Pancreas (tissue), 10 donors: Measurements from ENCODE around the gene HSPBP1. TPM values are rescaled to one million over a fixed set of nuclear protein-coding genes. Genes with fewer than 3 reads are reported as not detected.

Experiments
- ATAC-seq, 4 donors: fragments of 200-7000 bp; cut with Tn5 transposase; one replicate each; pipeline versions ENCODE4 v1.8.0 to v1.9.1; 2020; ENCODE audit warnings: mild to moderate bottlenecking in 4 of 4, moderate library complexity in 4 of 4
- DNase-seq, 6 donors: peaks; one replicate each; pipeline ENCODE4 v3.0.0-alpha.2; 2020
- FAIRE-seq: peaks from 2 replicates; lab custom pipeline; 2012; peaks lifted over from hg19 to GRCh38; lab: Jason Lieb, UNC
- H3K27ac ChIP-seq, 4 donors: fragments of 200-600 bp; sonication (generic); 1 replicate in 3 of 4; 2 replicates in 1 of 4; pipeline versions ENCODE4 v1.5.0 to v1.8.0; 2020
- H3K27me3 ChIP-seq, 4 donors: fragments of 200-600 bp; one replicate each; pipeline ENCODE4 v1.8.0; 2021
- H3K36me3 ChIP-seq, 3 donors: fragments of 200-600 bp; sonication (generic) in 1 of 3; one replicate each; pipeline versions ENCODE4 v1.5.0 to v1.8.0; 2020 to 2021
- H3K4me1 ChIP-seq, 3 donors: fragments of 200-600 bp; one replicate each; pipeline ENCODE4 v1.8.0; 2021
- H3K4me3 ChIP-seq, 4 donors: fragments of 200-600 bp; sonication (generic) in 2 of 4; one replicate each; pipeline versions ENCODE4 v1.5.0 to v1.8.0; 2020 to 2021
- H3K9me3 ChIP-seq, 4 donors: fragments of 200-600 bp; one replicate each; pipeline ENCODE4 v1.8.0; 2021
- CTCF ChIP-seq, 4 donors: fragments of 200-600 bp; sonication (generic) in 3 of 4; IDR thresholded peaks; one replicate each; pipeline versions ENCODE4 v1.5.0 to v1.8.0; 2021; ENCODE audit warnings: antibody characterized with exemption in 4 of 4
- WGBS, 2 donors: extraction: QIAGEN DNeasy Blood & Tissue Kit; methylation state at CpG; one replicate each; pipeline ENCODE4 v1.1.7; 2013; 5-methylcytosine and 5-hydroxymethylcytosine counted together
- intact Hi-C, 3 donors: fragments of 100-400 bp; cut with DNase I; formaldehyde crosslinking; loops; one replicate each; pipeline versions ENCODE4 v1.11.1 to v1.14.2; 2022
- polyA plus RNA-seq, 2 donors: library from polyadenylated mRNA; stranded (reverse); fragments of 200-250 nt; gene quantifications; one replicate each; pipeline ENCODE4 v1.2.3, GENCODE V29; 2013
- total RNA-seq, 6 donors: library from RNA; stranded (reverse); fragmentation: NEBNext Ultra II Directional in 4 of 6; extraction: Animal tissue kit (Norgen Biotek cat#: 25700) in 4 of 6; gene quantifications; one replicate each; pipeline versions ENCODE4 v1.2.1 to v1.2.4, GENCODE V29; 2021 to 2023
- donor health status: healthy with polysubstance abuse.
- donor health status: DM: no; HTN: no; CAD: no; lungs with moderate emphysema.
- donor health status: DM: no; HTN: no; CAD: no.
- donor health status: control.
- donor health status: control.
- donor health status: Bipolar disorder and iron deficiency.
- donor health status: DM: yes; HTN: yes; CAD: no.
- donor health status: DM: no; HTN: no; CAD: no.
- donor health status: DM: no; HTN: no; CAD: no.
- donor health status: DM: yes; HTN: yes; CAD: no.

The HSPBP1 gene
- total and polyA plus RNA-seq, 8 donors: 7.0 to 29.5 (median 12.8) TPM

- Histone ChIP-seq H3K9me3 (no peaks in the 10 kb centered on the region), H3K36me3 (peaks cover 0 to 49% (median 11%) of the 10 kb centered on the region in 3 donors), H3K4me1 (no peaks in the 10 kb centered on the region), H3K4me3 (no peak overlapping the region), H3K27ac (no peak overlapping the region), H3K27me3 (no peaks in the 10 kb centered on the region)
- 93 to 94% methylated on average over 30 of the region's 30 CpGs for WGBS, 2 donors
- DNase-seq (peak in 2 of 6 donors; percentile 12 to 63), FAIRE-seq (no peak), ATAC-seq (no peak)
- intact Hi-C loops: no loop called here
- no peak for TF ChIP-seq CTCF (IDR thresholded peaks at IDR 0.05)
Observed at GRCh38 chr19:55231391-55232285, 48.3 kb downstream of the HSPBP1 start.

- H3K4me1 ChIP-seq: no peaks in the 10 kb centered on the region
- intact Hi-C loops: no loop called here
- peaks cover 0 to 40% (median 7%) of the 10 kb centered on the region in 3 donors for H3K36me3 ChIP-seq
- no peak overlapping the region for H3K4me3 ChIP-seq
- H3K9me3 ChIP-seq: no peaks in the 10 kb centered on the region
- H3K27me3 ChIP-seq: no peaks in the 10 kb centered on the region
- DNase-seq: peak in 1 of 6 donors; percentile 21
- no peak for ATAC-seq
- no peak for FAIRE-seq
- no peak for TF ChIP-seq CTCF (IDR thresholded peaks at IDR 0.05)
- 92 to 94% methylated on average over 12 to 13 of the region's 13 CpGs for WGBS, 2 donors
- no peak overlapping the region for H3K27ac ChIP-seq
Observed at GRCh38 chr19:55230780-55231179, 49.1 kb downstream of the HSPBP1 start.

- FAIRE-seq: no peak
- no peaks in the 10 kb centered on the region for H3K4me1 ChIP-seq
- ATAC-seq: no peak
- WGBS, 2 donors: 73 to 87% methylated on average over 9 to 13 of the region's 13 CpGs
- H3K27ac ChIP-seq: no peak overlapping the region
- peaks cover 0 to 39% (median 7%) of the 10 kb centered on the region in 3 donors for H3K36me3 ChIP-seq
- TF ChIP-seq CTCF (IDR thresholded peaks at IDR 0.05): no peak
- intact Hi-C loops: no loop called here
- no peak overlapping the region for H3K4me3 ChIP-seq
- no peaks in the 10 kb centered on the region for H3K9me3 ChIP-seq
- no peaks in the 10 kb centered on the region for H3K27me3 ChIP-seq
- DNase-seq: peak in 1 of 6 donors; percentile 10
Observed at GRCh38 chr19:55230329-55230728, 49.6 kb downstream of the HSPBP1 start.

- 84 to 86% methylated on average over 17 of the region's 17 CpGs for WGBS, 2 donors
- DNase-seq: peak in 2 of 6 donors; percentile 30 to 67
- intact Hi-C loops: no loop called here
Observed at GRCh38 chr19:55229789-55230182, 50.1 kb downstream of the HSPBP1 start.

More at GRCh38 chr19:55229789-55230182, 50.1 kb downstream of the HSPBP1 start:
- Histone ChIP-seq H3K9me3 (no peaks in the 10 kb centered on the region), H3K27me3 (no peaks in the 10 kb centered on the region), H3K4me3 (no peak overlapping the region), H3K4me1 (no peaks in the 10 kb centered on the region), H3K36me3 (peaks cover 0 to 35% (median 7%) of the 10 kb centered on the region in 3 donors), H3K27ac (no peak overlapping the region)
- no peak for TF ChIP-seq CTCF (IDR thresholded peaks at IDR 0.05)
- ATAC-seq (no peak), FAIRE-seq (no peak)
